SK-N-SH treated with all-trans-retinoic acid at 6 μM for 48 hours (cell line): Measurements from ENCODE around the gene HRCT1.

Source experiments
- ARNTL ChIP-seq: fragments of 450-650 bp; formaldehyde crosslinking; IDR thresholded peaks from 2 replicates; pipeline ENCODE4 v1.5.0; 2020; ENCODE audit warnings: low read depth, mild to moderate bottlenecking, moderate library complexity, borderline replicate concordance
- CSDC2 ChIP-seq: fragments of 250-450 bp; sonication (Bioruptor Pico); IDR thresholded peaks from 2 replicates; pipeline ENCODE4 v1.5.0; 2020; ENCODE audit warnings: mild to moderate bottlenecking, moderate library complexity
- ISL1 ChIP-seq: fragments of 250-450 bp; sonication (Bioruptor Pico); IDR thresholded peaks from 2 replicates; pipeline ENCODE4 v2.1.2; 2022; ENCODE audit warnings: mild to moderate bottlenecking, moderate library complexity
- PATZ1 ChIP-seq: fragments of 250-450 bp; sonication (Bioruptor Pico); IDR thresholded peaks from 2 replicates; pipeline ENCODE4 v1.8.0; 2020; ENCODE audit warnings: mild to moderate bottlenecking, moderate library complexity, borderline replicate concordance
- PPARA ChIP-seq: fragments of 250-450 bp; sonication (Bioruptor Pico); IDR thresholded peaks from 2 replicates; pipeline ENCODE4 v1.5.0; 2020; ENCODE audit warnings: mild to moderate bottlenecking, borderline replicate concordance
- RARB ChIP-seq: fragments of 250-450 bp; sonication (Bioruptor Pico); IDR thresholded peaks from 2 replicates; pipeline ENCODE4 v1.8.0; 2021; ENCODE audit warnings: mild to moderate bottlenecking, moderate library complexity
- TCF4 ChIP-seq: fragments of 250-450 bp; sonication (Bioruptor Pico); IDR thresholded peaks from 2 replicates; pipeline ENCODE4 v1.8.0; 2021; ENCODE audit warnings: mild to moderate bottlenecking, moderate library complexity, borderline replicate concordance
- ZC3H10 ChIP-seq: fragments of 250-450 bp; sonication (Bioruptor Pico); IDR thresholded peaks from 2 replicates; pipeline ENCODE4 v1.5.1; 2021; ENCODE audit warnings: mild to moderate bottlenecking, moderate library complexity
- ZFP3 ChIP-seq: fragments of 250-450 bp; sonication (Bioruptor Pico); IDR thresholded peaks from 2 replicates; pipeline ENCODE4 v1.5.0; 2020; ENCODE audit warnings: mild to moderate bottlenecking, moderate library complexity
- ZFP30 ChIP-seq: fragments of 450-650 bp; formaldehyde crosslinking; IDR thresholded peaks from 2 replicates; pipeline ENCODE4 v1.5.0; 2022; ENCODE audit warnings: mild to moderate bottlenecking, moderate library complexity
- ZNF565 ChIP-seq: fragments of 450-650 bp; formaldehyde crosslinking; conservative IDR thresholded peaks from 2 replicates; pipeline ENCODE4 v1.5.0; 2020; ENCODE audit warnings: low read depth, mild to moderate bottlenecking, moderate library complexity
- ZNF8 ChIP-seq: fragments of 450-650 bp; formaldehyde crosslinking; IDR thresholded peaks from 2 replicates; pipeline ENCODE4 v1.5.0; 2020; ENCODE audit warnings: mild to moderate bottlenecking, moderate library complexity
- TF ChIP-seq, protein P1 (sequence below): fragments of 250-450 bp; sonication (Bioruptor Pico); IDR thresholded peaks from 2 replicates; pipeline ENCODE4 v1.8.0; 2021; ENCODE audit warnings: low read depth, mild to moderate bottlenecking, moderate library complexity, borderline replicate concordance

- TF ChIP-seq ZFP3 (CRISPR knock-in tag) (no peak), PATZ1 (CRISPR knock-in tag) (no peak), ARNTL (CRISPR knock-in tag) (no peak), CSDC2 (CRISPR knock-in tag) (no peak), ZFP30 (no peak), ZC3H10 (no peak), ISL1 (CRISPR knock-in tag) (no peak), TCF4 (CRISPR knock-in tag) (no peak), ZNF565 (CRISPR knock-in tag) (no peak), ZNF8 (CRISPR knock-in tag) (no peak), PPARA (CRISPR knock-in tag) (no peak), RARB (no peak)
- TF ChIP-seq, protein P1, sequence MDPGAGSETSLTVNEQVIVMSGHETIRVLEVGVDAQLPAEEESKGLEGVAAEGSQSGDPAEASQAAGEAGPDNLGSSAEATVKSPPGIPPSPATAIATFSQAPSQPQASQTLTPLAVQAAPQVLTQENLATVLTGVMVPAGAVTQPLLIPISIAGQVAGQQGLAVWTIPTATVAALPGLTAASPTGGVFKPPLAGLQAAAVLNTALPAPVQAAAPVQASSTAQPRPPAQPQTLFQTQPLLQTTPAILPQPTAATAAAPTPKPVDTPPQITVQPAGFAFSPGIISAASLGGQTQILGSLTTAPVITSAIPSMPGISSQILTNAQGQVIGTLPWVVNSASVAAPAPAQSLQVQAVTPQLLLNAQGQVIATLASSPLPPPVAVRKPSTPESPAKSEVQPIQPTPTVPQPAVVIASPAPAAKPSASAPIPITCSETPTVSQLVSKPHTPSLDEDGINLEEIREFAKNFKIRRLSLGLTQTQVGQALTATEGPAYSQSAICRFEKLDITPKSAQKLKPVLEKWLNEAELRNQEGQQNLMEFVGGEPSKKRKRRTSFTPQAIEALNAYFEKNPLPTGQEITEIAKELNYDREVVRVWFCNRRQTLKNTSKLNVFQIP (CRISPR knock-in tag) = no peak
These were observed 12.8 kb downstream of the HRCT1 start for GRCh38 chr9:35918780-35919179.
